ENCODE data around the gene NOXO1. TPM values are rescaled to one million over a fixed set of nuclear protein-coding genes. Genes with fewer than 3 reads are reported as not detected.

The NOXO1 gene
- total and polyA plus RNA-seq, 10 of the 15 experiments (the other 5 are each of a cell fraction or from before 2014, with no cell fraction given) = 0.09 to 0.76 (median 0.26) TPM; not detected in 4

GRCh38 chr16:2025878-2026460, 44.7 kb upstream of the NOXO1 start:
- Histone ChIP-seq H4K20me1 (ENCODE audit: control insufficient read depth, insufficient read depth) (peaks cover 5% of the 10 kb centered on the region; the same call in 1 of the 2 replicates), H3K4me2 (ENCODE audit: control insufficient read depth, insufficient read depth) (no peak overlapping the region), H3K4me1 (ENCODE audit: control insufficient read depth, insufficient read depth, low read length) (peaks cover 7% of the 10 kb centered on the region), H3K79me2 (ENCODE audit: control insufficient read depth, insufficient read depth, low read length) (no peaks in the 10 kb centered on the region), H3K4me3 (no peak overlapping the region), H3K27ac (ENCODE audit: control insufficient read depth, insufficient read depth) (no peak overlapping the region), H3K36me3 (ENCODE audit: control insufficient read depth in 2 of 2, insufficient read depth in 2 of 2, low read length in 1 of 2) (no peaks in the 10 kb centered on the region), H3K9ac (ENCODE audit: control insufficient read depth, insufficient read depth, low read length) (no peak overlapping the region), H3K9me3 (replicated peaks; ENCODE audit: control insufficient read depth, insufficient read depth, low read length) (no peaks in the 10 kb centered on the region), H3K27me3 (replicated peaks in 1 of 2; ENCODE audit: control insufficient read depth in 2 of 2, insufficient read depth in 2 of 2, low read length in 1 of 2) (peaks cover 11 to 13% of the 10 kb centered on the region in 2 experiments), H2AFZ (ENCODE audit: control insufficient read depth, low read depth, low read length) (no peak overlapping the region)
- CTCF ChIA-PET = interaction anchor here (1.0 to 4.4 kb wide), 2 partner anchors 114 to 129 kb away, joined by 3 to 79 read pairs; partner anchors contain the start of gene TRAF7
- TF ChIP-seq PKNOX1 (IDR thresholded peaks at IDR 0.05) (no peak), CREB1 (IDR thresholded peaks at IDR 0.05; ENCODE audit: low read depth) (no peak), ASH2L (IDR thresholded peaks at IDR 0.05; ENCODE audit: borderline replicate concordance, low read depth) (no peak), CHD4 (IDR thresholded peaks at IDR 0.05) (no peak), RAD21 (IDR thresholded peaks at IDR 0.05; ENCODE audit: insufficient read depth, low read depth, low read length) (no peak), ZBTB4 (CRISPR knock-in tag; IDR thresholded peaks at IDR 0.05) (no peak), YY1 (IDR thresholded peaks at IDR 0.05; ENCODE audit: low read depth, low read length) (no peak), NBN (IDR thresholded peaks at IDR 0.05) (no peak), TBL1XR1 (IDR thresholded peaks at IDR 0.05; ENCODE audit: low read depth, low read length) (no peak), ELK1 (IDR thresholded peaks at IDR 0.05; ENCODE audit: low read depth, low read length) (no peak), GATAD2B (conservative IDR thresholded peaks at IDR 0.05; ENCODE audit: low read depth) (no peak), RELA (IDR thresholded peaks at IDR 0.05; ENCODE audit: borderline replicate concordance, partially characterized antibody) (no peak), KAT2A (conservative IDR thresholded peaks at IDR 0.05; ENCODE audit: control insufficient read depth, low read depth, low read length) (no peak), PML (IDR thresholded peaks at IDR 0.05; ENCODE audit: low read length) (no peak), NR2C1 (IDR thresholded peaks at IDR 0.05) (no peak), ETV6 (conservative IDR thresholded peaks at IDR 0.05 in 1 of 2, IDR thresholded peaks at IDR 0.05 in 1 of 2; ENCODE audit: borderline replicate concordance in 1 of 2, low read depth in 1 of 2) (no peak)
- SMC1A ChIA-PET (ENCODE audit: uncharacterized antibody, unreplicated experiment) = interaction anchor here (1.0 kb wide), 1 partner anchor 114 kb away, joined by 4 read pairs; no protein-coding TSS in a partner anchor
- POLR2A ChIA-PET = no interaction called here
- FAIRE-seq (no peak), ATAC-seq (no peak), DNase-seq (ENCODE audit: low read depth, low spot score) (no peak)
- RAD21 ChIA-PET (ENCODE audit: unreplicated experiment) = no interaction called here
- WGBS (ENCODE audit: insufficient coverage, insufficient replicate concordance, low lambda C conversion rate, missing lambda C conversion rate) = 52% methylated on average over 16 of the region's 16 CpGs
- intact Hi-C loops (cut with micrococcal nuclease; ENCODE audit: unreplicated experiment) = no loop called here
- in situ Hi-C loops (cut with MboI) = no loop called here
- BruUV-seq (replicated peaks) = no TSS peak

Measured in GM12878 (cell line).